DMS153 (cell line): Measurements from ENCODE around the gene TDP1.
"Not testable (repeated sequence)": the region's sequence is repeated elsewhere in the genome, so short reads cannot be mapped to it uniquely, and the experiment has no call there.

ENCODE experiments used
- DNase-seq: peaks from one replicate; lab custom pipeline; 2025; lab: John Stamatoyannopoulos, UW

TDP1 gene

GRCh38 chr14:89990218-89990617 lies 34.5 kb downstream of the TDP1 start:
- DNase-seq: no peak

- no peak for DNase-seq
Observed at GRCh38 chr14:89990623-89991275, 35.0 kb downstream of the TDP1 start.

DNA sequence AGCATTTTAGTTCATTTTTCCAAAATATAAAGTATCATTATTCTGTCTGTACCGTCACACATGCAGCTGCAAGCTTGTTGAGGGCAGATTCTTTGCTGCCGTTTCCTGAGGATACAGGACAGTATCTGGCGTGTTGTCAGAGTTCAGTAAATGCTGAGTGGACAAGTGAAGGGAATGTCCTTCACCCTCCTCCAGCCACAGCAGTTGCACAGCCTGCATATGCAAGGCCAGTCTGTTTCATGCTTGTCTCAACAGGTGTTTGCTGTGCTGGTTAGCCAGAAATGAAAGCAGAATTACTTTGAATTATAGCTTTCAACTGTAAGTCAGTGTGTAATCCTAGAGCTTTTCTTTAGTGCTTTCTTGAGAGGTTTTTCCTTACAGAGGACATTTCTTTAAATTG lies 36.5 kb downstream of the TDP1 start:
- no peak for DNase-seq

GRCh38 chr14:89996963-89997362 lies 41.2 kb downstream of the TDP1 start:
- no peak for DNase-seq

DNA sequence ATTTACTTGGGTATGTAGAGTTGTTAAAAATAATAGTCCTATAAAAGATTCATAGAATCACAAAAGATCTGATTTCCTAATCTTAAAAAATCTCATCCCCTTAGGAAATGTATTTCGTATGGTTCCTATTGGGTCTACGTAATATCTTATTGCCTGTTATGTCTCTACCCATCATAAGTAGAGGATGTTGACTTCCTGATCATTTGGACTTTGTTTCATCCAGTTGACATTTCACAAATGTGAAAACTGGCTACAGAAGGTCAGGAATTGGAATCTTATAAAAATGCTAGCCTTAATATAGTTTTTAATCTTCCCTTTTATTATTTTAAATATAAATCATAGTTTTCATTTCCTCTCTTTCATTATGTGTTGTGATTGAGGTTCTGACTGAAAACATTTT lies 45.2 kb downstream of the TDP1 start:
- DNase-seq: no peak

- DNase-seq: no peak
Observed at GRCh38 chr14:90003526-90004307, 48.0 kb downstream of the TDP1 start.

- no peak for DNase-seq
Observed at GRCh38 chr14:90005441-90005840, 49.7 kb downstream of the TDP1 start.

DNA sequence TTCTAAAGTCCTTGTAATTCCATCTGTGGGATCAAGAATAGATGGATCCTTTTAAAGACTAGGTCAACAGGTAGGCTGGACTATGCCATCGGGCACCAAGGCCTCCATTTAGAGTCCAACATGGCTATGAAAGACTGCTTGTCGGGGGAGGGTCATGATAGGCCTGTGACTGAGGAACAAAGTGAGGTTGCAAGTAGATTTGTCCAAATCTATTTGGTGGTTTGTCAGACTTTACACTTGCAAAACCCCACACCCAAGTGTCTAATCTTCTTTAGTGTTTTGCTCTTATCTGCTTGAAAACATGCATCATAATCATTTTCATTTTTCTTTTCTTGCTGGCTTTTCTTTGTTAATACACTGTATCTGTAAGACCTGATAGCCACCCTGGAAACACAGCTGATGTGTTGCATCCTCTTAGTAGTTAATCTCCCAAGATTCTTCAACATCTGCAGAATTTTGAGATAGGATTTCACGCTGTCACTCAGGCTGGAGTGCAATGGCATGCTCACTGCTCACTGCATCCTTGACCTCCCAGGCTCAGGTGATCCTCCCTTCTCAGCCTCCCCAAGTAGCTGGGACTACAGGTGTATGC lies 50.3 kb downstream of the TDP1 start:
- DNase-seq: no peak

DNA sequence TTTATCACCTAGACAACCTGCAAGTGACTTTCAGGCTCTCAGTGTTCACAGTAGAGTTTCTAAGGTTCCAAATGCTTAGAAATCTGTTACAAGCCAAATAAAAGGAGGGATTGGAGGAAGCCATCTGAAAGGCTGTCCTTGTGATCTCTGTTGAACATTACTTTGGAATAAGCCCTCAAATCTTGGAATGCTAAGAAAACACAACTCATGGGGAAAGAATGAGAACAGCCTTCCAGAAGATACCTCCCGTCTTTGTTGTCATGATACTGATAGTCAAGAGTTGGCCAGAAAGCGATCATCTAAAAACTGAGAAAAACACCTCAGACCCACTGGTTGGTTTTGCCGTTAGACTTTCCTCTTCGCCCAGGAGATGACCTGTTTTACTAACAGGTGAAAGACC lies 61.6 kb downstream of the TDP1 start:
- no peak for DNase-seq

DNA sequence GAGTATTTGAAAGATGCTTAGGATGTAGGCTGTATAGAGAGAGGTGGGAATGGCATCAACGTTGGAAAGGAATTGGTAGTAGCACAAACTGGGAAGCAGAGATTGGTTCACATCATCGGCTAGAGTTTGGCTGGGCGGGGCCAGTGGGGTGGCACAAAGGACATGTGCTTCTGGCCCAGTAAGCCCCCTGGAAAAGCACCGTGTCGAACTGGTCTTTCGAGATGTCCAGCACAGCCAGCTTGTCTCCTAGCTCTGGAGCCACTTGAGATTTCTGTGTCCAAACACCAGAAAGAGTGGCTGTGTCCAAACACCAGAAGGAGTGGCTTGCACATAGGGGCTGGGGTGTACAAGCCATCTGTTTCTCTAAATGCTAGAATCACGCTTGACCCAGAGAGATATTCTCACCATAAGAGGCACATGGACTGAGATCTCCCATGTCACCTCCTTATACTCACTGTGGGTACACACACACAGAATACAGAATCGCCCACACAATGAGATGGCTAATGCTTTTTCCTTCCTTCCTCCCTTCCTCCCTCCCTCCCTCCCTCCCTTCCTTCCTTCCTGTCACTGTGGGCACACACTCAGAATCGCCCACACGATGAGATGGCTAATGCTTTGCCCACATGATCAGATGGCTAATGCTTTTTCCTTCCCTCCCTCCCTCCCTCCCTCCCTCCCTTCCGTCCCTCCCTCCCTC lies 64.2 kb downstream of the TDP1 start:
- no peak for DNase-seq

- no peak for DNase-seq
Observed at GRCh38 chr14:90023176-90023896, 67.6 kb downstream of the TDP1 start.

- no peak for DNase-seq
Observed at GRCh38 chr14:90024910-90025309, 69.2 kb downstream of the TDP1 start.

GRCh38 chr14:90026608-90027007 lies 70.9 kb downstream of the TDP1 start:
- DNase-seq: not testable (repeated sequence)

GRCh38 chr14:90027842-90028241 lies 72.1 kb downstream of the TDP1 start:
- no peak for DNase-seq

- no peak for DNase-seq
Observed at GRCh38 chr14:90034156-90034555, 78.4 kb downstream of the TDP1 start.

DNA sequence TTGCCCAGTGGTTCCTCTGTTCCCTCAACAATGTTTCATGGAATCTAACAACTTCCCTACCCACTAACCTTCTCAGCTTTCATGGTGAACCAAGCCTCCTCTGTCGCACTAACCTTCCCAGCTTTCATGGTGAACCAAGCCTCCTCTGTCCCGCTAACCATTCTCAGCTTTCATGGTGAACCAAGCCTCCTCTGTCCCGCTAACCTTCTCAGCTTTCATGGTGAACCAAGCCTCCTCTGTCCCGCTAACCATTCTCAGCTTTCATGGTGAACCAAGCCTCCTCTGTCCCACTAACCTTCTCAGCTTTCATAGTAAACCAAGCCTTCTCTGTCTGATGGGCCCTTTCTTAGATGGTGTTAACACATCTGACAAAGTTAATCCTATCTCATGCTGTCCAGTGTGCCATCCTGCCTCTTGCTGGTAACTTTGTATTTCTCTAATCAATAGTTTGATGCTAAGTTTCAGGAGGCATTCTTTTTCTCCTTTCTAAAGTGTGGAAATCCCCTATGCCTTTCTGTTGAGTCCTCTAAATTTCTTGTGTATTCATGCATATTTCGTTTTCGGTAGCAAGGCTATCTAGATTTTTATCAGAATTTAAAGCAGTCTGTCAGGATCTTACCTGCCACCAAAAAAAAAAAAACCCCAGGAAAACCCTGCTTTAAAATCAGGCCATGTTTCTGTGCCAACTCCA lies 79.3 kb downstream of the TDP1 start:
- no peak for DNase-seq

DNA sequence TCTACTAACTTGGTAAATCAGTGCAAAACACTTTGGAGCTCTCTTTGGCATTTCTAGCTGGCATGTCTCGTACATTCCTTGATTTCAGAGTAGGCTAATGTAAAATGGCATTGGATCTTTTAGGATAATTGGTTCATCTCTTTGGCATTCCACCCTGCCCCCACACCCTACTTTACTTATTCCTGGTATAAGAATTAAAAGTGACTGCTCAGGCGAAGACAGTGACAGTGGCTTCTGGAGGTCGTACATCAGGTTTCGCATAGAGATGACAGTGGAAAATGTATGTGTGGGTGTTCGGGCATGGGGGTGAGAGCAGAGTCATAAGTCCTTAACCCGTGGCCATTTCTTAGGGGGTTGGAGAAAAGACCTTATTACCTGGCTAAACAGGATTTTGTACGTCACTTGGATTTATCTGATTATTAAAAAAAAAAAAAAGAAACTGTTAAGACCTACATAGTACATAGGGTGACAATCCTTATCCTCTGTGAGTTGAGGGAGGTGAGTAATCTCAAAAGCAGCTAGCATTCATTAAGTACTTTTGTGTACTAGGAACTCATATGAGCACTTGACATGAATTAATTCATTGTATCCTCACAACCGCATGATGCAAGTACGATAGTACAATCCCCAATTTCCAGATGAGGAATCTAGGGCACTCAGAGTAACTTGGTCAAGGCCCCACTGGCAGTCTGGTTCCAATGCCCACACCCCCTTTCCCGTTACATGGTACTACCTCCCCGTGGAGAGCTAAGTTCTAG lies 83.7 kb downstream of the TDP1 start:
- no peak for DNase-seq

DNA sequence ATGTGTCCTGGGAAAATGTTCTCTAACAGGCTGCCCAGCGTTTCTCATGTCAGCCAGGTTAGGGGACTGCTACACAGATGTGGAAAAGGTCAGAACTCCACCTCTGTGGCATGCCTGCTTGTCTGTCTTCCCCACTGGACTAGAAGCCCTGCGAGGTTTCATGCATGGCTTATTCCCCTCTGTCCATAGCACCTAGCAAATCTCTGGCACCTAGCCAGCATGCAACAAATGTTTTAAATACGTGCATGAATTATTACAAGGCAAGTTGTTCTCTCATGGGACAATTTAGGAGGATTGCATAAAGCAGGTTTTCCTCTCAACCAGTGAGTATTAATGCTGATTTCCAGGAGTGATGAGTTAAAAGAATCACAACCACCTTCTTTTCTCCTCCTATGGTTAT lies 84.7 kb downstream of the TDP1 start:
- DNase-seq: no peak

- no peak for DNase-seq
Observed at GRCh38 chr14:90042496-90043252, 86.9 kb downstream of the TDP1 start.

DNA sequence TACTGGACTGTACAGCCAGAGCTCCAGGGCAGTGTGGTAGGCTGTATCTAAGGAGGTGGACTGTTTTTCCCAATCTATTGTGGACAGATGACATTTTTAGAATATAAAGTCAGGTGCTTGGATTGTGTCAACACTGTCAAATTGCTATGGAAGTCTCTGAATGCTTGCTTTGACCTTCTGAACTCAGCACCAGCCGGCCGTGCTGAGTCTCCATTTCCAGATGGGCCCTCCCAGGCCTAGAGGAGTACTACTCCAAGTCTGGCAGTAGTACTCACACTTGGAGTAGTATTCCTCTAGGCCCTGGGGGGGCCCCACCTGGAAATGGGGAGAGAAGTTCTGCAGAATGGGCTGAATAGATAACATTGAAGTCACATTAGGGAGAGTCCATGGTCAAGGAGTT lies 89.9 kb downstream of the TDP1 start:
- DNase-seq: no peak
